Common myeloid progenitor, CD34-positive (primary cell): ENCODE results near the gene ABCA3.

Experiments used
- CTCF ChIA-PET: fragments of 350-600 bp; sonication (Branson Sonifier 250); formaldehyde crosslinking; loops from one replicate; lab custom pipeline; 2021; ENCODE audit warnings: antibody characterized with exemption; lab: Charles Lee
- POLR2A ChIA-PET: fragments of 350-600 bp; sonication (Branson Sonifier 250); formaldehyde crosslinking; loops from one replicate; lab custom pipeline; 2021; ENCODE audit warnings: antibody characterized with exemption; lab: Charles Lee
- DNase-seq, 3 donors: peaks; one replicate each; pipeline versions ENCODE4 v3.0.0 to v3.0.0-alpha.2; 2013
- H3K27ac ChIP-seq, 2 experiments: 1 replicate in 1 of 2; 2 replicates in 1 of 2; pipeline ENCODE4 v1.7.0; 2013; ENCODE audit warnings: inconsistent platforms in 2 of 2, low read length in 2 of 2, mild to moderate bottlenecking in 2 of 2, low read depth in 1 of 2, moderate library complexity in 1 of 2; ENCODE audit not compliant: severe bottlenecking in 2 of 2, insufficient read depth in 1 of 2, poor library complexity in 1 of 2
- H3K27me3 ChIP-seq, 5 experiments: replicated peaks in 2 of 5; 1 replicate in 3 of 5; 2 replicates in 2 of 5; pipeline versions ENCODE4 v1.6.1 to v1.7.0; 2013; ENCODE audit warnings: low read length in 4 of 5, mild to moderate bottlenecking in 2 of 5, moderate library complexity in 2 of 5, inconsistent platforms in 1 of 5; ENCODE audit not compliant: insufficient read depth in 5 of 5, control insufficient read depth in 4 of 5
- H3K36me3 ChIP-seq, 4 experiments: 1 replicate in 2 of 4; 2 replicates in 2 of 4; pipeline versions ENCODE4 v1.6.1 to v1.7.0; 2013; ENCODE audit warnings: low read length in 3 of 4, control low read depth in 1 of 4, mild to moderate bottlenecking in 1 of 4; ENCODE audit not compliant: control insufficient read depth in 4 of 4, insufficient read depth in 4 of 4
- H3K4me1 ChIP-seq, 4 experiments: 1 replicate in 3 of 4; 2 replicates in 1 of 4; pipeline versions ENCODE4 v1.6.1 to v1.7.1; 2013; ENCODE audit warnings: low read length in 3 of 4, mild to moderate bottlenecking in 3 of 4, control low read depth in 1 of 4, inconsistent platforms in 1 of 4, moderate library complexity in 1 of 4; ENCODE audit not compliant: control insufficient read depth in 4 of 4, insufficient read depth in 4 of 4; ENCODE audit errors: control extremely low read depth in 1 of 4
- H3K4me3 ChIP-seq, 7 experiments: 1 replicate in 4 of 7; 2 replicates in 3 of 7; pipeline versions ENCODE4 v1.5.1 to v1.7.0; 2013; ENCODE audit warnings: mild to moderate bottlenecking in 7 of 7, low read length in 6 of 7, moderate library complexity in 6 of 7, inconsistent platforms in 2 of 7, low read depth in 2 of 7, control low read depth in 1 of 7; ENCODE audit not compliant: insufficient read depth in 4 of 7, control insufficient read depth in 1 of 7; ENCODE audit errors: extremely low read depth in 1 of 7
- H3K9me3 ChIP-seq, 5 experiments: 1 replicate in 4 of 5; 2 replicates in 1 of 5; pipeline versions ENCODE4 v1.6.1 to v1.7.1; 2013; ENCODE audit warnings: low read length in 4 of 5, mild to moderate bottlenecking in 2 of 5, inconsistent platforms in 1 of 5, low read depth in 1 of 5, moderate library complexity in 1 of 5; ENCODE audit not compliant: control insufficient read depth in 4 of 5, insufficient read depth in 2 of 5; ENCODE audit errors: control extremely low read depth in 1 of 5
- WGBS: methylation state at CpG from one replicate; pipeline ENCODE4 v1.1.5; 2013; ENCODE audit not compliant: insufficient coverage; 5-methylcytosine and 5-hydroxymethylcytosine counted together

Gene ABCA3

DNA sequence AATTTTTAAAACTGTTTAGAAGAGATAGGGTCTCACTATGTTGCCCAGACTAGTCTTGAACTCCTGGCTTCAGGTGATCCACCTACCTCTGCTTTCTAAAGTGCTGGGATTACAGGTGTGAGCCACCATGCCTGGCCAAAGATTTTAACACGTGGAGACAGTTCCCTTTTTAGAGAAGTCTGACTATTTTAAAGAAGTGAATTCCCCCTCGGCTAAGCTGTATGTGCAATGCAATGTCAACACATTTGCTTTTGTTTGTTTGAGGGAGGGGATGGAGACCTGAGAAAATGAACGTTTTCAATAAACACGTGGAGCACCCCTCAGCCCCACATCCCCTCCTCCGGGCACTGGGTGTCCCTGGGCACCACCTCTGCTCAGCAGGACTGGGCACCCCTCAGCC lies 58.3 kb downstream of the ABCA3 start:
- peaks cover 0 to 18% (median 7%) of the 10 kb centered on the region in 4 experiments for H3K36me3 ChIP-seq
- H3K27me3 ChIP-seq: no peaks in the 10 kb centered on the region
- WGBS: 96% methylated on average over 2 of the region's 5 CpGs
- DNase-seq: no peak
- no peaks in the 10 kb centered on the region for H3K4me1 ChIP-seq
- ChIA-PET POLR2A (no interaction called here), CTCF (no interaction called here)
- no peak overlapping the region for H3K4me3 ChIP-seq
- H3K9me3 ChIP-seq: no peaks in the 10 kb centered on the region
- no peak overlapping the region for H3K27ac ChIP-seq

DNA sequence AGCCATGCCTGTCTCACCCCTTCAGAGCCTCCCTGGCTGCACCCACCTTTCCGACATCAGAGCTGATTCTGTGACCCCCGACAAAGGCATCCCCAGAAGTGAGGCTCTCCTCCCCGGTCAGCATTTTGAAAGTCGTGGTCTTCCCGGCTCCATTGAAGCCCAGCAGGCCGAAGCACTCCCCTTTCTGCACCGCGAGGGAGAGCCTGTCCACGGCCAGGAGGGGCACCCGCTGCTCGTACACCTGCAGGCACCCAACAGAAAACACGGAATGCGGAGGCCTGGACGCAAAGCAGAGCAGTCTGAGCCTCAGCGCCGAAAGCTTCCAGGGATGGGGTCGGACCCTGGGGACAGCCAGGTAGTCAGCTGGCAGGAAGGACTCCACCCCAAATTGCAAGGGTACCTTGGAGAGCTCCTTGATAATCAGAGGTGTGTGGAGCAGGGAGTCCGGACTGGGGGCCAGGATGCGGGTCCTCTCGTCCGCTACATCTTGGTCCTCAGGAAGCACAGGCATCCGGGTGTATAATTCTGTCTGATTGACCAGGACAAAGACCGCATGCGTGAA lies 59.5 kb downstream of the ABCA3 start:
- CTCF ChIA-PET: no interaction called here
- POLR2A ChIA-PET: no interaction called here

GRCh38 chr16:2280461-2280860 lies 60.1 kb downstream of the ABCA3 start:
- WGBS: 100% methylated on average over 5 of the region's 8 CpGs
- H3K9me3 ChIP-seq: no peaks in the 10 kb centered on the region
- CTCF ChIA-PET: no interaction called here

More for the DNA sequence above, 59.5 kb downstream of the ABCA3 start:
- Histone ChIP-seq H3K27me3 (no peaks in the 10 kb centered on the region), H3K36me3 (peaks cover 0 to 16% (median 7%) of the 10 kb centered on the region in 4 experiments), H3K9me3 (no peaks in the 10 kb centered on the region), H3K4me3 (no peak overlapping the region), H3K4me1 (no peaks in the 10 kb centered on the region), H3K27ac (no peak overlapping the region)
- 97% methylated on average over 18 of the region's 24 CpGs for WGBS
- DNase-seq: no peak

DNA sequence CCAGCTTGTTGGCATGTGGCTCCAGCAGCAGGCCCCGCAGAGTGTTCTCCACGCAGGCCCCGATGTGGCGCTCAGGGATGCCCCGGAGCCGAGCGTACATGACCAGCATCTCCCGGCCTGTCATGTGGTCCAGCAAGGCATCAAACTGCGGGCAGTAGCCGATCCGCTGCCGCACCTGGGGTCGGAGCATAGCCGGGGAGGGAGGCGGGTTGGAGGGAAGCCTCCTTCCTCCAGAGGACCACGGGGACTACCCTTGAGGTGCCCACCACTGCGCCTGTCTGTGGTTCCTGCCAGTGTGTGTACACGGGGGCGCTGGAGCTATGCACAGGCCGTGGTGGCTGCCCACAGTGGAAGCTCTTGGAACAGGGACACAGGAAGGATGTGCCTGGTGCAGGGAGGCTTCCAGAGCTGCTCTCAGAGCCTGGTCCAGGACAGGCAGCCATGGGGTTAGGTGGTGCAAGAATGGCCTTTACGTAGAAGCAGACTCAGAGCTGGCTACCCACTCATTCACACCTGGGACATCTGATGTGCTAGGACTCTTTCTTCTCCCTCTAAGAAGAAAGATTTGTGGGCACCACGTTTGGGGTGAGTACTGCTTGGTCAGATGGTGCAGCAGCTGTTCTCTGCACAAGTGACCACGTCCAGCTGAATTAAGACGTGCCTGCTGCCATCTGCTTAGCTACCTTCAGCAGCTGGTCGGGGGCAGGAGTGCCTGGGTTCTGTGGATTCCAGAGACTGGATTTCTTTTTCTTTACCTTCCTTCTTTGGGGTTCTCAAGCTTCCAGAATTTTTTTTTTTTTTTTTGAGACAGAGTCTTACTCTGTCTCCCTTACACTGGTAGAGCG lies 61.4 kb downstream of the ABCA3 start:
- H3K9me3 ChIP-seq: no peaks in the 10 kb centered on the region
- no peak for DNase-seq
- H3K27me3 ChIP-seq: no peaks in the 10 kb centered on the region
- ChIA-PET POLR2A (interaction anchor here (0.6 kb wide), 1 partner anchor 24 kb away, joined by 3 read pairs; no protein-coding TSS in a partner anchor), CTCF (interaction anchor here (1.4 to 1.7 kb wide), 2 partner anchors 9 to 59 kb away, joined by 4 read pairs; no protein-coding TSS in a partner anchor)
- WGBS: 93% methylated on average over 25 of the region's 26 CpGs
- H3K36me3 ChIP-seq: peaks cover 0 to 11% (median 4%) of the 10 kb centered on the region in 4 experiments
- no peak overlapping the region for H3K27ac ChIP-seq
- H3K4me1 ChIP-seq: no peaks in the 10 kb centered on the region
- no peak overlapping the region for H3K4me3 ChIP-seq

More at GRCh38 chr16:2280461-2280860, 60.1 kb downstream of the ABCA3 start:
- peaks cover 0 to 15% (median 7%) of the 10 kb centered on the region in 4 experiments for H3K36me3 ChIP-seq
- no peak for DNase-seq
- no peaks in the 10 kb centered on the region for H3K4me1 ChIP-seq
- no peak overlapping the region for H3K4me3 ChIP-seq
- H3K27ac ChIP-seq: no peak overlapping the region
- POLR2A ChIA-PET: no interaction called here
- no peaks in the 10 kb centered on the region for H3K27me3 ChIP-seq

- Histone ChIP-seq H3K4me3 (no peak overlapping the region), H3K27ac (no peak overlapping the region), H3K4me1 (no peaks in the 10 kb centered on the region), H3K9me3 (no peaks in the 10 kb centered on the region), H3K36me3 (peaks cover 0 to 8% (median 3%) of the 10 kb centered on the region in 4 experiments), H3K27me3 (no peaks in the 10 kb centered on the region)
- DNase-seq: no peak
- 98% methylated on average over 13 of the region's 14 CpGs for WGBS
- POLR2A ChIA-PET: no interaction called here
- CTCF ChIA-PET: interaction anchor here (1.4 to 1.7 kb wide), 2 partner anchors 10 to 60 kb away, joined by 4 read pairs; no protein-coding TSS in a partner anchor
Observed at GRCh38 chr16:2278272-2278608, 62.3 kb downstream of the ABCA3 start.

DNA sequence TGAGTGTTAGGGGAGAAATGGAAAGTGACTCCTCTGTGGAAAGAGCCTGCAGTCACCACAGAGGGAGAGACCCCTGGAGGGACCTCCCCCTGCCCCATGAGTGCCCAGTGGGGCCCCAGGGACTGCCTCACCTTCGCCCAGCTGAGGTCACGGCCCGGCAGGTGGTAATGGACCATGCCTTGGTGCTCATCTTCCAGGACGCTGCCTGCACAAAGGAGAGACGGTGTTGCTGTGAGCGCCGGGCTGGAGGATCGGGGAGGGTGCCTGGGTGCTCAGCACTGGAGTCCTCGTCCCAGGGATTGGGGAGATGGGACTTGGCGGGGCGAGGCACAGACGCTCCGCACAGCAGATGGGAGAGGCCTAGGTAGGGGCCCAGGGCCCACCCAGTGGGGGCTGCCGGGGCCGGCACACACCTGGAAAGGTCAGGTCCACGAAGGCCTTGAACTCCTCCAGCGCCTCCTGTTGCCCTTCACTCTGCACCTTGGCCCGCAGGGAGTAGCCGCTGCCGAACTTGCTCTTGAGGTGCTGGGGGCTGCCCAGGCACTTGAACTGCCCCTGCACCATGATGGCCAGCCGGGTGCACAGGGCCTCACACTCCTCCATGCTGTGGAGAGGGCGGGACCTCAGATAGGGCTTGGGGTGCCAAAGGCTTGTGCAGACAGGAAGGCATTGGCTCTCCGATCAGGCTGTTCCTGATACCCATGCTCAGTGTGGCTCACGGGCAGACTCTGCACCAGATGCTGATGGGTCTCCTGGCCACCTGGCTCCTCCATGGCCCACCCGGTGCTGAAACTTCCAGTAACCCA lies 62.9 kb downstream of the ABCA3 start:
- WGBS: 98% methylated on average over 22 of the region's 25 CpGs

More for the DNA sequence above, 62.9 kb downstream of the ABCA3 start:
- Histone ChIP-seq H3K9me3 (no peaks in the 10 kb centered on the region), H3K36me3 (peaks cover 0 to 8% (median 3%) of the 10 kb centered on the region in 4 experiments), H3K27ac (no peak overlapping the region), H3K4me3 (no peak overlapping the region), H3K27me3 (no peaks in the 10 kb centered on the region), H3K4me1 (peaks cover 0 to 1% (median 0%) of the 10 kb centered on the region in 4 experiments)
- ChIA-PET POLR2A (no interaction called here), CTCF (interaction anchor here (0.7 to 1.4 kb wide), 2 partner anchors 11 to 646 kb away, joined by 3 to 4 read pairs; no protein-coding TSS in a partner anchor)
- no peak for DNase-seq
